IPS DF 6.9 (cell line): ENCODE results near the gene VSIG2.

ENCODE experiments used
- DNase-seq: peaks from one replicate; pipeline ENCODE4 v3.0.0-alpha.2; 2013; ENCODE audit warnings: low read depth, low spot score
- H3K27ac ChIP-seq: one replicate; pipeline ENCODE4 v1.5.1; 2013; ENCODE audit warnings: low read length, control low read depth
- H3K27me3 ChIP-seq: 2 replicates; pipeline ENCODE4 v1.6.1; 2013; ENCODE audit warnings: mild to moderate bottlenecking, low read length; ENCODE audit not compliant: control insufficient read depth, insufficient read depth
- H3K36me3 ChIP-seq: 2 replicates; pipeline ENCODE4 v1.6.1; 2013; ENCODE audit warnings: low read length; ENCODE audit not compliant: control insufficient read depth, insufficient read depth
- H3K4me1 ChIP-seq: 2 replicates; pipeline ENCODE4 v1.6.1; 2013; ENCODE audit warnings: low read length; ENCODE audit not compliant: control insufficient read depth, insufficient read depth
- H3K4me3 ChIP-seq: 2 replicates; pipeline ENCODE4 v1.5.1; 2013; ENCODE audit warnings: mild to moderate bottlenecking, low read length
- H3K9me3 ChIP-seq: 2 replicates; pipeline ENCODE4 v1.6.1; 2013; ENCODE audit warnings: low read length, inconsistent platforms; ENCODE audit not compliant: control insufficient read depth, insufficient read depth
- WGBS: extraction: QIAGEN DNeasy Blood & Tissue Kit; methylation state at CpG from one replicate; pipeline ENCODE4 v1.1.7; 2013; ENCODE audit warnings: mixed read lengths, missing lambda C conversion rate; ENCODE audit not compliant: insufficient read length, insufficient coverage; 5-methylcytosine and 5-hydroxymethylcytosine counted together

VSIG2 gene

DNA sequence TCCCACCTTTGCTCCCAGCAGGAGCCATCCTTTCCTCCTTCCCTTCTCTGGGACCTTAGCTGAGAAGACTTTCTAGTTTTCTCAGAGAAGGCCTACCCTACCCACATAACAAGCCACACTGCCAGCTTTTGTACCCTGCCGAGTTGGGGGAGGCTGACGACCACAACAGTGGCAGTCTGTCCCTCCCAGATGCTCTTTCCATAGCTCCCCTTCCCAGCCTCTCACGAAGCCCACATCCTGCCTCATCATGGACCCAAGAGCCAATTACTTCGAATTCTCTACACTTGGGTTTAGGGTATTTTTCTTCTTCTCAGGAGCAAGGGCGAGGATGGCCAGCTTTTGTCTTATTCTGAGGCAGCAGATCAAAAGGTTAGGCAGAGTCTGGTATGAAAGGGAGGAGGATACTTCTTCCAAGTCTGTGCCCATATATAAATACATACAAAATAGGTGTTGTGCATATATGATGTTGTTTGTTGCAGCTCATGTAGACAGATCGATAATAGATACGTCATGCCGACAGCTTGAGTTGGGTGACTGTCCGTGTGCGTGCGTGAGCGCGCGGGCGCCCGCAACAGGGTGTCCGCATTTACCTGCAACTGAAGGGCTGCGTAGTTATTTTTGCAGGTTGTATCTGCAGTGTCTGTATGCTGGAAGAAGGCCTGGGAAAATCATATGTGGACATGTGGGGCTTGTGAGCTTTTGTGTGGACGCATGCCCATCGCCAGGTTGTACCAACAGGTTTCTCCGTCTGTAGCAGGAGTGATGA, 13.2 kb downstream of the VSIG2 start:
- Histone ChIP-seq H3K27me3 (peaks cover 68% of the 10 kb centered on the region), H3K9me3 (no peaks in the 10 kb centered on the region), H3K4me3 (peak overlapping the region; percentile 49; the same call in 1 of the 2 replicates), H3K4me1 (no peaks in the 10 kb centered on the region), H3K27ac (no peak overlapping the region), H3K36me3 (no peaks in the 10 kb centered on the region)
- WGBS: no CpG with 5 or more reads among the region's 21 CpGs
- DNase-seq: no peak

- Histone ChIP-seq H3K9me3 (no peaks in the 10 kb centered on the region), H3K4me1 (no peaks in the 10 kb centered on the region), H3K27ac (no peak overlapping the region), H3K4me3 (no peak overlapping the region), H3K36me3 (no peaks in the 10 kb centered on the region), H3K27me3 (peaks cover 57% of the 10 kb centered on the region)
- WGBS: no CpG with 5 or more reads among the region's 7 CpGs
- DNase-seq: no peak
Measured at GRCh38 chr11:124737638-124738305, 14.3 kb downstream of the VSIG2 start.

GRCh38 chr11:124736736-124737135, 15.3 kb downstream of the VSIG2 start:
- H3K4me3 ChIP-seq: no peak overlapping the region
- H3K9me3 ChIP-seq: no peaks in the 10 kb centered on the region
- DNase-seq: no peak
- peaks cover 47% of the 10 kb centered on the region for H3K27me3 ChIP-seq
- H3K36me3 ChIP-seq: no peaks in the 10 kb centered on the region
- H3K27ac ChIP-seq: no peak overlapping the region
- WGBS: no CpG with 5 or more reads among the region's 3 CpGs
- no peaks in the 10 kb centered on the region for H3K4me1 ChIP-seq

GRCh38 chr11:124732230-124732629, 19.8 kb downstream of the VSIG2 start:
- no CpG with 5 or more reads among the region's 4 CpGs for WGBS
- Histone ChIP-seq H3K4me3 (no peak overlapping the region), H3K9me3 (no peaks in the 10 kb centered on the region), H3K27ac (no peak overlapping the region), H3K27me3 (peaks cover 8% of the 10 kb centered on the region; the same call in 1 of the 2 replicates), H3K36me3 (no peaks in the 10 kb centered on the region), H3K4me1 (no peaks in the 10 kb centered on the region)
- DNase-seq: no peak

- no CpG with 5 or more reads among the region's 4 CpGs for WGBS
- Histone ChIP-seq H3K9me3 (no peaks in the 10 kb centered on the region), H3K4me1 (peaks cover 6% of the 10 kb centered on the region), H3K27ac (no peak overlapping the region), H3K27me3 (peaks cover 2% of the 10 kb centered on the region; the same call in 1 of the 2 replicates), H3K4me3 (no peak overlapping the region), H3K36me3 (no peaks in the 10 kb centered on the region)
- no peak for DNase-seq
Measured at GRCh38 chr11:124729571-124729970, 22.5 kb downstream of the VSIG2 start.

DNA sequence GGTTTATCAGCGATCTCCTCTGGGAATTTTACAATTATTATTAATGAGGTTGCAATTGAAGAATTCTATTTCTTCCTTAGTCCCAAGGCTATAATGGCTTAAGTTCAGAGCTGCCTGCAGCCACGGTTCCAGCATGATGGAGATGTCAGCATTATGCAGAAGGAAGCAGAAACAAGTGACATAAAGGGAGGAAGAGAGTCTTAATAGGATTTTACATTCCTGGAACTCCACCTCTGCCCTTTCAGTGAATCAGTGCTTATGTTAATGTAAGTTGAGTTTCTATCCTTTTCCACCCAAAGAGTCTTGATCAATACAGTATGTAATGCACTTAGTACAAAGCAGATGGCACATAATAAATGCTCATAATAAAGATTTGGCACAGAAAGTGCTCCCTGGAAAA, 23.9 kb downstream of the VSIG2 start:
- H3K36me3 ChIP-seq: no peaks in the 10 kb centered on the region
- peaks cover 2% of the 10 kb centered on the region; the same call in 1 of the 2 replicates for H3K27me3 ChIP-seq
- WGBS: no CpG with 5 or more reads among the region's 2 CpGs
- H3K4me1 ChIP-seq: peaks cover 6% of the 10 kb centered on the region
- no peaks in the 10 kb centered on the region for H3K9me3 ChIP-seq
- no peak overlapping the region for H3K4me3 ChIP-seq
- no peak overlapping the region for H3K27ac ChIP-seq
- DNase-seq: no peak

DNA sequence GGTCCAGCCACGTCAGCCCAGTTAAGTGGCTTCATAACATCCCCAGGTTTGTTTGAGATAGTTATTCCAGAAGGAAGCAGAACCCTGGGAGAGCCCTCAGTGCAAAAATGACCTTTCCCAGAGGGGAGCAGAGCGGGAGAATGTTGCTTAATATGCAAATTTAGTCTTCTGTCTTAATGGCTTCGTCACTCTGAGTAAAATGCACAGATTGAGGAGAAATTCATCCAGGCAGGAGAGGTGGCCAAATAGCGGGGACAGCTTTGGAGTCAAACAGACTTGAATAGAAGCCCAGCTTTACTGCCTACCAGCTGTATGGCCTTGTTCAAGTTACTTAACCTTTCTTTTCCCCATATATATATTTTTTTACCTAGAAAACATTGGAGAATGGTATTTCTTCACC, 24.6 kb downstream of the VSIG2 start:
- no peaks in the 10 kb centered on the region for H3K36me3 ChIP-seq
- peaks cover 6% of the 10 kb centered on the region; the same call in 1 of the 2 replicates for H3K27me3 ChIP-seq
- no peaks in the 10 kb centered on the region for H3K9me3 ChIP-seq
- no peak for DNase-seq
- WGBS: no CpG with 5 or more reads among the region's 4 CpGs
- no peak overlapping the region for H3K4me3 ChIP-seq
- H3K4me1 ChIP-seq: peaks cover 6% of the 10 kb centered on the region
- no peak overlapping the region for H3K27ac ChIP-seq

DNA sequence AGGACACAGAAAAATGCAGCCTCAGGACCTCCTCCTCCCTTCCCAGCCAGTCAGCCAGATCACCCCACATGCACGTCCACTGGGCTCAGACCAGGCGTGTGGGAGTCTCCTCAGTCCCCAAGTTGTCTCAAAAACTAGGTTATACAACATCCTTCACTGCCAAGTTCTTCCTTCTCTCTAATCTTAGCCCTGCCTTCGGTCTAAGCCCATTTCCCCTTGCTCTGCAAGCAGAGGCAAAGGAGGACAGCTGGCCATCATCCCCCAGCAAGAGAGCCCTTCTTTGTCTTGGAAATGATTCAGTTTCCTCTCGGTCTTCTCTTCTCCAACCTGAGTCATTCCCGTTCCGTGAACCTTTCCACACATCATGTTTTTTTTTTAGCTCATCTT, 26.3 kb downstream of the VSIG2 start:
- Histone ChIP-seq H3K36me3 (no peaks in the 10 kb centered on the region), H3K4me3 (no peak overlapping the region), H3K27ac (no peak overlapping the region), H3K9me3 (no peaks in the 10 kb centered on the region), H3K4me1 (peaks cover 6% of the 10 kb centered on the region), H3K27me3 (peaks cover 18% of the 10 kb centered on the region; the same call in 1 of the 2 replicates)
- DNase-seq: no peak
- no CpG with 5 or more reads among the region's 6 CpGs for WGBS

DNA sequence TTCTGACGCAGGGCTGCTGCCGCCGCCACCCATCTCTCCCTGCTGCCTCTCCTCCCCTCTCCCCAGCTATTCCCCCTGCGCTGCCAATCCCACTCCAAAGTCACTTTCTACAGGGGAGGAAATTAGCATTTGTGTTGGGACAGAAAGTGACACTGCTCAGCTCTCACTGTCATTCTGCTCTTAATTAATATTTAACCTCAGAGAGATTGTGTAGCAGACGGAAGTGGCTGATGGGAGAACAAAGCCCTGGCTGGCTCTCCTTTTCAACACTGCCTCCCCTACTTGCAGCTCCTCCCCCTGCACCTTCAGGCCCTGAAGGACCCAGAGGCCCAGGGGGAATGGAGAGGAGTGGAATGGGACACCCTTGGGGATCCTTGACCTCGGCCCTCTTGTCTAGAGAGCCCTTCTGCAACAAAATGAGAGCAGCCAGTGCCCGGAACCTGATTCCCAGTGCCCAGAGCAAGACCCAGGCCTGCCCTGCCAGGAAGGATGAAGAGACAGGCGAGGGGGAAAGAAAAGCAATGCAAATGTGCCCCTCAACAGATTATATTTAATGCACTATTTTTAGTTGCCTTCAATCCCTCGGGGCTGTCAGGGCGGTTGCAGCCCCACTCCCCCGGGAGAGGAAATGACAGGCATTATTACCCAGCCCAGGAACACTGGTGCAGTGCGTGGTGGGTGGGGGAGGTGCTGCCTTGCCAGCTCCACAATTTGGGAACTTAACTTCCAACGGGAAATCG, 26.9 kb downstream of the VSIG2 start:
- Histone ChIP-seq H3K9me3 (no peaks in the 10 kb centered on the region), H3K27ac (no peak overlapping the region), H3K36me3 (no peaks in the 10 kb centered on the region), H3K4me1 (peaks cover 6% of the 10 kb centered on the region), H3K27me3 (peaks cover 22% of the 10 kb centered on the region), H3K4me3 (no peak overlapping the region)
- DNase-seq: no peak
- WGBS: no CpG with 5 or more reads among the region's 14 CpGs

GRCh38 chr11:124722176-124722575, 29.9 kb downstream of the VSIG2 start:
- WGBS: no CpG with 5 or more reads among the region's 6 CpGs
- H3K4me3 ChIP-seq: no peak overlapping the region

More at GRCh38 chr11:124722176-124722575, 29.9 kb downstream of the VSIG2 start:
- no peaks in the 10 kb centered on the region for H3K9me3 ChIP-seq
- peaks cover 51% of the 10 kb centered on the region for H3K27me3 ChIP-seq
- peaks cover 6% of the 10 kb centered on the region for H3K4me1 ChIP-seq
- no peaks in the 10 kb centered on the region for H3K36me3 ChIP-seq
- no peak for DNase-seq
- H3K27ac ChIP-seq: no peak overlapping the region
